Keratinocyte (primary cell): ENCODE data around the gene TNXB. TPM values are rescaled to one million over a fixed set of nuclear protein-coding genes. Genes with fewer than 3 reads are reported as not detected.

Experiments
- DNase-seq: peaks from one replicate; pipeline ENCODE4 v3.0.0-alpha.2; 2011; ENCODE audit warnings: low read depth, missing footprints, low spot score
- FAIRE-seq: peaks from 2 replicates; lab custom pipeline; 2011; peaks lifted over from hg19 to GRCh38; lab: Jason Lieb, UNC
- H2AFZ ChIP-seq: 2 replicates; pipeline ENCODE4 v1.6.0; 2012; ENCODE audit warnings: low read length, control low read depth, inconsistent platforms; ENCODE audit not compliant: control insufficient read depth
- H3K27ac ChIP-seq: 2 replicates; pipeline ENCODE4 v1.5.1; 2011; ENCODE audit warnings: low read length; ENCODE audit not compliant: control insufficient read depth, insufficient read depth
- H3K27me3 ChIP-seq: 3 replicates; pipeline ENCODE4 v1.6.0; 2011; ENCODE audit warnings: low read length; ENCODE audit not compliant: control insufficient read depth, insufficient read depth; ENCODE audit errors: extremely low read depth
- H3K36me3 ChIP-seq, 2 experiments: 2 replicates in 1 of 2; 3 replicates in 1 of 2; pipeline ENCODE4 v1.5.1; 2011; ENCODE audit warnings: low read length in 2 of 2, mild to moderate bottlenecking in 1 of 2; ENCODE audit not compliant: control insufficient read depth in 2 of 2, insufficient read depth in 2 of 2; ENCODE audit errors: extremely low read depth in 1 of 2
- H3K4me1 ChIP-seq: 3 replicates; pipeline ENCODE4 v1.5.1; 2011; ENCODE audit warnings: low read length; ENCODE audit not compliant: control insufficient read depth, insufficient read depth; ENCODE audit errors: extremely low read depth
- H3K4me2 ChIP-seq: 3 replicates; pipeline ENCODE4 v1.6.0; 2011; ENCODE audit warnings: low read depth, low read length; ENCODE audit not compliant: control insufficient read depth, insufficient read depth; ENCODE audit errors: extremely low read depth
- H3K4me3 ChIP-seq, 3 experiments: fragments of 200-600 bp in 1 of 3; sonication (generic) in 1 of 3; 2 replicates in 2 of 3; 3 replicates in 1 of 3; pipeline ENCODE4 v1.5.1; 2011 to 2016; ENCODE audit warnings: low read length in 3 of 3, mild to moderate bottlenecking in 3 of 3, control low read depth in 2 of 3, inconsistent platforms in 1 of 3, low read depth in 1 of 3, mixed read lengths in 1 of 3, mixed run types in 1 of 3, moderate library complexity in 1 of 3; ENCODE audit not compliant: control insufficient read depth in 2 of 3, insufficient read depth in 2 of 3; ENCODE audit errors: extremely low read depth in 1 of 3
- H3K79me2 ChIP-seq: 2 replicates; pipeline ENCODE4 v1.6.0; 2012; ENCODE audit warnings: low read length; ENCODE audit not compliant: control insufficient read depth, insufficient read depth
- H3K9ac ChIP-seq: 3 replicates; pipeline ENCODE4 v1.6.0; 2011; ENCODE audit warnings: low read length; ENCODE audit not compliant: control insufficient read depth, insufficient read depth; ENCODE audit errors: extremely low read depth
- H3K9me1 ChIP-seq: 3 replicates; pipeline ENCODE4 v1.6.0; 2011; ENCODE audit warnings: low read length; ENCODE audit not compliant: control insufficient read depth, insufficient read depth; ENCODE audit errors: extremely low read depth
- H3K9me3 ChIP-seq: 2 replicates; pipeline ENCODE4 v1.5.1; 2012; ENCODE audit warnings: low read depth, low read length; ENCODE audit not compliant: control insufficient read depth
- H4K20me1 ChIP-seq: 3 replicates; pipeline ENCODE4 v1.6.0; 2011; ENCODE audit warnings: low read length; ENCODE audit not compliant: control insufficient read depth, insufficient read depth; ENCODE audit errors: extremely low read depth
- CTCF ChIP-seq, 3 experiments: IDR thresholded peaks in 1 of 3; conservative IDR thresholded peaks in 1 of 3; optimal IDR thresholded peaks in 1 of 3; 2 replicates in 2 of 3; 3 replicates in 1 of 3; pipeline versions ENCODE3 to v1.5.1; 2011; ENCODE audit warnings: low read length in 3 of 3, mild to moderate bottlenecking in 3 of 3, moderate library complexity in 2 of 3, control low read depth in 1 of 3, inconsistent platforms in 1 of 3; ENCODE audit not compliant: insufficient read depth in 2 of 3; ENCODE audit errors: extremely low read depth in 1 of 3
- EZH2 ChIP-seq: IDR thresholded peaks from one replicate; pipeline ENCODE4 v1.6.1; 2012; ENCODE audit warnings: inconsistent platforms, mild to moderate bottlenecking, low read length, moderate library complexity
- dilution Hi-C: fragments of 300-500 bp; cut with MboI; formaldehyde crosslinking; loops from one replicate; pipeline ENCODE4 v1.7.0; 2020; ENCODE audit warnings: low sequenced_read_pairs; ENCODE audit not compliant: extremely low pct_ligation_motif_present
- polyA plus RNA-seq, 5 experiments: library from polyadenylated mRNA; depleted of rRNA in 3 of 5; stranded (reverse) in 3 of 5; stranded (forward) in 1 of 5; unstranded in 1 of 5; fragments of >200 nt; gene quantifications; 1 replicate in 1 of 5; 2 replicates in 3 of 5; 3 replicates in 1 of 5; pipeline versions ENCODE4 v1.2.1 to v1.2.3, GENCODE V29; 2011 to 2012; ENCODE audit warnings: missing spikeins in 2 of 5, low read depth in 1 of 5, low replicate concordance in 1 of 5

The TNXB gene
- polyA plus RNA-seq, 1 donor (not counting 4 experiments of a cell fraction or from before 2014, with no cell fraction given): 0.25 TPM

GRCh38 chr6:32153564-32154513 lies 44.7 kb upstream of the TNXB start, which contains the start of gene PPT2:
TSS of gene PPT2 (plus strand) at chr6:32154141. CDS start at chr6:32154595, 454 bp downstream.
- no peaks in the 10 kb centered on the region for H4K20me1 ChIP-seq
- peak within 1 kb of the TSS; percentile 71 to 99 (median 96) for H3K4me3 ChIP-seq
- H3K9ac ChIP-seq: peak within 1 kb of the TSS; percentile 92
- H3K36me3 ChIP-seq: peaks cover 3 to 15% of the 10 kb centered on the region in 2 experiments
- peak within 1 kb of the TSS; percentile 81 for H3K27ac ChIP-seq
- no peaks in the 10 kb centered on the region for H3K9me1 ChIP-seq
- H3K9me3 ChIP-seq: no peaks in the 10 kb centered on the region
- no peaks in the 10 kb centered on the region for H3K27me3 ChIP-seq
- DNase-seq (no peak), FAIRE-seq (no peak)
- H2AFZ ChIP-seq: peak within 1 kb of the TSS; percentile 97
- H3K79me2 ChIP-seq: peaks cover 2% of the 10 kb centered on the region
- TF ChIP-seq EZH2: no peak
- TF ChIP-seq CTCF (optimal IDR thresholded peaks at IDR 0.05 in 1 of 3, IDR thresholded peaks at IDR 0.05 in 1 of 3, conservative IDR thresholded peaks at IDR 0.05 in 1 of 3; ENCODE audit: extremely low read depth in 1 of 3, insufficient read depth in 2 of 3, low read length in 3 of 3): peak; percentile 10 to 21 (median 10)
- peak within 1 kb of the TSS; percentile 99 for H3K4me2 ChIP-seq
- dilution Hi-C loops: no loop called here
- peaks cover 20% of the 10 kb centered on the region for H3K4me1 ChIP-seq

DNA sequence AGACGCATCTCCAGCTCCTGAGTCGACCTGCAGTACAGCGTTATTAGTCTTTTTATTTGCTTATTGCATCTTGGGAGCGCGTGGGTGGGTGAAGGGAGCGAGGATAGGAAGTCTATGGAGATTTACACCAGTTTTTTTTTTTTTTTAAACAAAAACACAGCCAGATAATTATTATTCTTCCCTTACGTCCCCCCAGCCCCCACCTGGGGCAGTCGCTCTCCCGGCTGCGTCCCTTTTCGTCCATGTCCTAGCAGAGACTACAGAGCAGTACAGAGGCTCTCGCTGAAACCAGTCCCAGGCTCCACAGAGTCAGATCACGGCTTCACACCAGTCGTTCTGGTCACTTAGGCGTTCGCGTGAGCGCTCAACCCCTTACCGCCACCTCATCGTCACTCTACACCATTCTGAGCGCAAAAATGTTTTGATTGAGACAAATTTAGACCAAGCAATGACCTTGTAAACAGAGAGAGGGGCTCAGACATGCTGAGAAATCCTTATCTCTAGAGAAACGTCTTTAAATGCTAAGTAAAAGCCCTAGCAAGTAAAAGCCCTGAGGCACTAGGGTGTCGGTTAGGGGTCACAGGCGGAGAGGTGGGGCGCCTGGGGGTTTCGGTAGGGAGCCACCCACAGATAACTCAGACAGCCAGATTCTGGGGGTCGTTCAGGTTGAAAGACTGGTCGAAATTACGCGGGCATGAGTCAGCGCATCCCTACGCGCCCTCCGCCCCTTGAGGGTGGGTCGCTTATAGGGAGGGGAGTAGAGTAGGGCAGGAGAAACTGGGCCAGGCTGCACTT lies 43.8 kb upstream of the TNXB start:
- Histone ChIP-seq H3K9me3 (no peaks in the 10 kb centered on the region), H3K9me1 (no peaks in the 10 kb centered on the region), H4K20me1 (no peaks in the 10 kb centered on the region), H3K4me3 (peak overlapping the region; percentile 71 to 99 (median 96)), H3K36me3 (peaks cover 3 to 11% of the 10 kb centered on the region in 2 experiments), H3K4me2 (peak overlapping the region; percentile 99), H3K27me3 (peaks cover 4% of the 10 kb centered on the region), H3K4me1 (peaks cover 20% of the 10 kb centered on the region), H3K27ac (peak overlapping the region; percentile 81), H2AFZ (peak overlapping the region; percentile 97), H3K9ac (peak overlapping the region; percentile 92), H3K79me2 (peaks cover 2% of the 10 kb centered on the region)
- DNase-seq (no peak), FAIRE-seq (no peak)
- TF ChIP-seq EZH2 (no peak), CTCF (optimal IDR thresholded peaks at IDR 0.05 in 1 of 3, IDR thresholded peaks at IDR 0.05 in 1 of 3, conservative IDR thresholded peaks at IDR 0.05 in 1 of 3; ENCODE audit: extremely low read depth in 1 of 3, insufficient read depth in 2 of 3, low read length in 3 of 3) (no peak)
- dilution Hi-C loops: no loop called here
